ENCODE results near the gene GATAD2A. TPM values are rescaled to one million over a fixed set of nuclear protein-coding genes. Genes with fewer than 3 reads are reported as not detected.

Gene GATAD2A
- total RNA-seq, 2 experiments from 2014 or later, result 123 to 139 TPM

DNA sequence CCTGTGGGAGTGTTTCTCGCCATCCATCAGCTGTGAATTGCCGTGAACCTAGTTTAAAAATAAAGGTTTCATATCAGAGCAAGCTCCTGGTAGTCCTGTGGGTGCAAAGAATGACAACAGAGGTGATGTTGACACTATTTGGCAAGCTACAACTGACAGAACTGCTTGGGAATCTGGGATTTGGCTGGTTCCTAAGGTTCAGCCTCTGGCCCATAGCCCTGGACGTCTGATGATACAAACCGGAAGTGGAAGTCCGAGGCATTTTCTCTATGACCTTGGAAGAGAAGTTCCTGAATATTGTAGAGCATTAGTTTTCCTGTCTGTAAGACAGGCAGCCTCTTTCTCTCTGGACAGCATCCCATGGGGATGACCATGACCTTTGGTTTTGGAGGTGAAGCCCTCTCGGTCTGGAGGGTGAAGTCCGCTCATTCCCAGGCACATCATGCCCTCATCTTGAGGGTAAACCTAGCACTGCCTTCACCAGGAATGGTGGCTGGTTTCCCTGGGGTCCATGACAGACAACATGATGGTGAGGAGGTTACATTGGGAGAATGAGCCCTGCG is 29.1 kb downstream of the GATAD2A start:
- Mint-ChIP-seq H3K27ac (no peak overlapping the region), H3K9me3 (ENCODE audit: low read depth) (no peaks in the 10 kb centered on the region), H3K4me3 (no peak overlapping the region), H3K27me3 (no peaks in the 10 kb centered on the region), H3K36me3 (ENCODE audit: low read depth) (peaks cover 17% of the 10 kb centered on the region), H3K4me1 (peaks cover 52% of the 10 kb centered on the region)
- no peak for DNase-seq
- ChIA-PET POLR2A (no interaction called here), CTCF (interaction anchor here (0.6 kb wide), 1 partner anchor 82 kb away, joined by 5 read pairs; no protein-coding TSS in a partner anchor)
- intact Hi-C loops (cut with DNase I, micrococcal nuclease), result no loop called here
- ATAC-seq, result no peak

DNA sequence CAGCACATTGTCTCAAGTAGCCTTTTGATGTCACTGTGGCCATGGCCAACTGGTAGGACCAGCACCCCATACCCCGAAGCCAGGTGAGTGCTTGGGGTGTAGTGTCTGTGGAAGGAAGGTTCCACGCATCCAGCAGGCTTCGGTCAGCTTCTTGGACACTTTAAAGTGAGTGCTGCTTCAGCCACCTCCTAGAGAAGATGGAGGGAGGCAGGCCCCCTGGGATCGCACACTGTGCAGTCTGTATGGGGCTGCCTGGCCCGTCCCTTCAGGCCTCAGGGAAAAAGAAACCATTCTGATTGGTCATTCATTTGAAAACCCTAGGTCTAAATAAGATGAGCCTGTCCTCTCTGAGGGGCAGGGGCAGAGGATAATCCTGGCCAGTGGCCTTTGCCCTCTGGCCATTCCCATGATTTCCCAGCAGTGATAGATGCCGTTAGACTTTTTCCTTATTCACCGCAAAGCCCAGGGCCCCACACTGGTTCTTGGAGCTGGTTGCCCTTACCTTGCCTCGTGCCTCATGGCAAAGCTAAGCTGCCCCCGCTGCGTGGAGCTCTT is 30.7 kb downstream of the GATAD2A start:
- intact Hi-C loops (cut with DNase I, micrococcal nuclease), result no loop called here
- ChIA-PET CTCF (no interaction called here), POLR2A (no interaction called here)
- ATAC-seq, result no peak
- Mint-ChIP-seq H3K27me3 (no peaks in the 10 kb centered on the region), H3K27ac (no peak overlapping the region), H3K36me3 (ENCODE audit: low read depth) (peaks cover 17% of the 10 kb centered on the region), H3K4me1 (peaks cover 42% of the 10 kb centered on the region), H3K9me3 (ENCODE audit: low read depth) (no peaks in the 10 kb centered on the region), H3K4me3 (no peak overlapping the region)
- no peak for DNase-seq

DNA sequence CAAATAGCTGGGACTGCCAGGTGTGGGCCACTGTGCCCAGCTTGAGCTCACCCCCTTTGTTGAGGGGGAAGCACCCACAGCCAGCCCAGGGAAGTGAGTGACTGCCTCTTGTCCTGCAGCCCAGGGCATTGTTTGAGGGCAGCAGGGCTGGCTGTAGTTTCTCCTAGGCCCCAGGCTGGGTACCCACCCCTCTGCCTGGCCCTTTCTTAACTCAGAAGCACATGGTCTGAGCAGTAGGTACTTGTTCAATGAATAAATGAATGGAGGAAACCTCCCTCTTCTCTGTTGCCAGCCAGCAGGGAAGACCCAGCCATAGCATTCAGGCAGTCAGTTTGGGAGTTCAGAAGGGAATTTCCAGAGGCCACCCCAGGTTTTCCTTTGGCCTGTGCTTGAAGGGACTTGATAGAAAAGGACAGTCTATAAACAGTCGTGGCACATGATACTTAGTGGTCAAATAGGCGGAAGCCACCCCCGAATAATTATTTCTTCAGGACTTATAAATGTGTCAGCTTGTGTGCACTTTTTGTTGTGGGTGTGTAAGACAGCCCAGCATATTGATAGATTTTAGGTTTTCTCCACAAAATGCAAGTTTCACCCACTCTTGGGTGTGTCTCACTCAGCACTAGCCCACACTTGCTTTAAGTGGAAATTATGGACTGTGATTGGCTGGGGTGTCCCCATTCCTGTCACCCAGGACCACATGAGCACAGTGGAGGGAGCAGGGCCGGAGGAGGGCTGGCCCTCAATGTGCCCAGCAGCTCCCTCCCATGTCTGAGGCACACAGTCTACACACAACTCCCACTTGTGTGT is 33.1 kb downstream of the GATAD2A start:
- ChIA-PET CTCF (interaction anchor here (0.6 kb wide), 1 partner anchor 441 kb away, joined by 3 read pairs; no protein-coding TSS in a partner anchor), POLR2A (no interaction called here)
- DNase-seq (no peak), ATAC-seq (no peak)
- peak overlapping the region; percentile 42 for H3K27ac Mint-ChIP-seq
- intact Hi-C loops (cut with DNase I, micrococcal nuclease), result no loop called here
- H3K36me3 Mint-ChIP-seq (ENCODE audit: low read depth), result peaks cover 21% of the 10 kb centered on the region
- peaks cover 38% of the 10 kb centered on the region for H3K4me1 Mint-ChIP-seq
- H3K4me3 Mint-ChIP-seq, result no peak overlapping the region
- H3K9me3 Mint-ChIP-seq (ENCODE audit: low read depth), result no peaks in the 10 kb centered on the region
- no peaks in the 10 kb centered on the region for H3K27me3 Mint-ChIP-seq

DNA sequence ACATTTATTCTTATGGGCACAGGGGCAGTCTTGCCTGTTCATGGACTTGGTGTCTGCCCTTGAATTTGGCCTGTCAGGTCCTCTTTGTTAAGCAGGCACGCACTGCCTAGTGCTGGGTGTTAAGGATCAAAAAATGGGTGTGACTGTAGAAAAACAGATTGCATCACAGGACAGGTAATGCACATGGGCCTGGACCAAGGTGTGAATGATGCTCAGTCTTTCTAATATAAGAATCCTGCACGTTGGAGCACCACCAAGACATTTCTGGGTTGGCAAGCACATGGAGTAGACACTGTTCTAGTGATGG is 33.7 kb downstream of the GATAD2A start:
- CTCF ChIA-PET, result no interaction called here
- Mint-ChIP-seq H3K4me1 (peaks cover 41% of the 10 kb centered on the region), H3K27me3 (no peaks in the 10 kb centered on the region), H3K27ac (peak overlapping the region; percentile 40), H3K4me3 (no peak overlapping the region), H3K9me3 (ENCODE audit: low read depth) (no peaks in the 10 kb centered on the region), H3K36me3 (ENCODE audit: low read depth) (peaks cover 27% of the 10 kb centered on the region)
- intact Hi-C loops (cut with DNase I, micrococcal nuclease), result no loop called here
- ATAC-seq, result no peak
- no peak for DNase-seq
- POLR2A ChIA-PET, result no interaction called here

DNA sequence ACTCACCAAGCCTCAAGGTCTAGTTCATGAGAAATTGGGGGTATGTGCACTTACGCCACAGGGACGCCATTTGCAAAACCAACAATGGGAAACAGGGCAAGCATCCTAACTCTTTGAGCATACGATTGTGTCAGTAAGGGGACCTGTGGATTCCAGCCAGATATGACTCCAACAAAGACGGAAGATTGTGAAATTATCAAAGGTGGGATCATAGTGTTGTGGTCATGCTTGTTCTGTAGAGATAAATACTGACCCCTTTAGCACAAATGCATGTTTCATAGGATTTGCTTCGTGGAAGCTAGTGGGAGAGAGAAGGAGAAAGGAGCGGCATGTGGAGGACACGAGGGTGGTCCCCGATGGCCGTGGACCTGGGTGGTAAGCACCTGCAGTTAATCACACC is 37.8 kb downstream of the GATAD2A start:
- Mint-ChIP-seq H3K4me3 (no peak overlapping the region), H3K4me1 (peaks cover 69% of the 10 kb centered on the region), H3K27ac (peak overlapping the region; percentile 44), H3K9me3 (ENCODE audit: low read depth) (no peaks in the 10 kb centered on the region), H3K27me3 (no peaks in the 10 kb centered on the region), H3K36me3 (ENCODE audit: low read depth) (peaks cover 30% of the 10 kb centered on the region)
- POLR2A ChIA-PET, result interaction anchor here (0.6 kb wide), 1 partner anchor 218 kb away, joined by 4 read pairs; no protein-coding TSS in a partner anchor
- CTCF ChIA-PET, result interaction anchor here (0.6 to 1.0 kb wide), 3 partner anchors 8 to 269 kb away, joined by 3 read pairs; no protein-coding TSS in a partner anchor
- intact Hi-C loops (cut with DNase I, micrococcal nuclease), result no loop called here
- ATAC-seq (no peak), DNase-seq (no peak)

- Mint-ChIP-seq H3K4me1 (peaks cover 73% of the 10 kb centered on the region), H3K36me3 (ENCODE audit: low read depth) (peaks cover 30% of the 10 kb centered on the region), H3K9me3 (ENCODE audit: low read depth) (no peaks in the 10 kb centered on the region), H3K27ac (peak overlapping the region; percentile 85), H3K27me3 (no peaks in the 10 kb centered on the region), H3K4me3 (peak overlapping the region; percentile 7)
- intact Hi-C loops (cut with DNase I, micrococcal nuclease), result loop anchor here (1.0 to 2.0 kb wide), 4 partner anchors 17 to 37 kb away; no protein-coding TSS in a partner anchor
- ATAC-seq (peak; percentile 72), DNase-seq (peak; percentile 66)
- CTCF ChIA-PET, result interaction anchor here (0.6 to 1.0 kb wide), 3 partner anchors 17 to 270 kb away, joined by 3 read pairs; no protein-coding TSS in a partner anchor
- POLR2A ChIA-PET, result no interaction called here
These were observed 38.6 kb downstream of the GATAD2A start for GRCh38 chr19:19443902-19444680.

DNA sequence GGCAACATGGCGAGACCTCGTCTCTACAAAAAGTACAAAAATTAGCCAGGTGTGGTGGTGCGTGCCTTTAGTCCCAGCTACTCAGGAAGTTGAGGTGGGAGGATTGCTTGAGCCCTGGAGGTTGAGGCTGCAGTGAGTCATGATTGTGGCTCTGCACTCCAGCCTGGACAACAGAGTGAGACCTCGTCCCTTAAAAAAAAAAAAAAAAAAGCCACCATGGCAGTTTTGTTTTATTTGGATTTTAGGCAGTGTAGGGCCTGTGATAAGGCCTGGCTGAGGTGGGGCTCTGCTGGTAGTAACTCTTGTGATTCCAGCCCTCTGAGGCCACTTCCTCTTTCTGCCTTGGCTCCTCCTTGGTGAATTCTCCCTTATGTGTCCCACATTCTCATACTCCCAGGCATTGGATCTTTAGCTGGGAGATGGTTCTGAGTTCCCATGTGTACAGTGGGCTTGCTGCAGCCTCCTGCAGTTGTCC is 39.2 kb downstream of the GATAD2A start:
- Mint-ChIP-seq H3K9me3 (ENCODE audit: low read depth) (no peaks in the 10 kb centered on the region), H3K4me1 (peaks cover 73% of the 10 kb centered on the region), H3K27ac (peak overlapping the region; percentile 85), H3K36me3 (ENCODE audit: low read depth) (peaks cover 30% of the 10 kb centered on the region), H3K4me3 (peak overlapping the region; percentile 7), H3K27me3 (no peaks in the 10 kb centered on the region)
- POLR2A ChIA-PET, result no interaction called here
- CTCF ChIA-PET, result no interaction called here
- intact Hi-C loops (cut with DNase I, micrococcal nuclease), result loop anchor here (1.0 to 2.0 kb wide), 4 partner anchors 18 to 38 kb away; no protein-coding TSS in a partner anchor
- peak; percentile 29 for DNase-seq
- ATAC-seq, result peak; percentile 10

- H3K4me3 Mint-ChIP-seq, result no peak overlapping the region
- no peaks in the 10 kb centered on the region for H3K9me3 Mint-ChIP-seq (ENCODE audit: low read depth)
- intact Hi-C loops (cut with DNase I, micrococcal nuclease), result loop anchor here (2.0 kb wide), 3 partner anchors 18 to 38 kb away; no protein-coding TSS in a partner anchor
- peaks cover 74% of the 10 kb centered on the region for H3K4me1 Mint-ChIP-seq
- no peak for ATAC-seq
- H3K27me3 Mint-ChIP-seq, result no peaks in the 10 kb centered on the region
- DNase-seq, result no peak
- H3K36me3 Mint-ChIP-seq (ENCODE audit: low read depth), result peaks cover 27% of the 10 kb centered on the region
- ChIA-PET CTCF (no interaction called here), POLR2A (no interaction called here)
- peak overlapping the region; percentile 74 for H3K27ac Mint-ChIP-seq
These were observed 39.8 kb downstream of the GATAD2A start for GRCh38 chr19:19445288-19445687.

DNA sequence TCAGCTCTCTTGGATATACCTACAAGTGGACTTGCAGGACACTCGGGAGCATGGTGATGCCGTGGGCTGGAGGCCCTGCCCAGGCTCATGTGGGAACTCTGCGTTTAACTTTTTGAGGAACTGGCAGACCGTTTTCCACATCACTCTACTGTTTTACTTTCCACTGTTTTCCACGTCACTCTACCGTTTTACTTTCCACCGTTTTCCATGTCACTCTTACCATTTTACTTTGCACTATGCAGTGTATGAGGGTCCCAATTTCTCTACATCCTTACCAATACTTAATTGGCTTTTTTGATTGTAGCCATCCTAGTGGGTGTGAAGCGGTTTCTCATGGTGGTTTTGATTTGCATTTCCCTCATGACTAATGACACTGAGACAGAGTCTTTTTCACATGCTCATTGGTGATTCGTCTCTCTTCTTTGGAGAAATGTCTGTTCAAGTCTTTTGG is 40.5 kb downstream of the GATAD2A start:
- intact Hi-C loops (cut with DNase I, micrococcal nuclease), result loop anchor here (1.0 to 2.0 kb wide), 7 partner anchors 13 to 39 kb away; no protein-coding TSS in a partner anchor

DNA sequence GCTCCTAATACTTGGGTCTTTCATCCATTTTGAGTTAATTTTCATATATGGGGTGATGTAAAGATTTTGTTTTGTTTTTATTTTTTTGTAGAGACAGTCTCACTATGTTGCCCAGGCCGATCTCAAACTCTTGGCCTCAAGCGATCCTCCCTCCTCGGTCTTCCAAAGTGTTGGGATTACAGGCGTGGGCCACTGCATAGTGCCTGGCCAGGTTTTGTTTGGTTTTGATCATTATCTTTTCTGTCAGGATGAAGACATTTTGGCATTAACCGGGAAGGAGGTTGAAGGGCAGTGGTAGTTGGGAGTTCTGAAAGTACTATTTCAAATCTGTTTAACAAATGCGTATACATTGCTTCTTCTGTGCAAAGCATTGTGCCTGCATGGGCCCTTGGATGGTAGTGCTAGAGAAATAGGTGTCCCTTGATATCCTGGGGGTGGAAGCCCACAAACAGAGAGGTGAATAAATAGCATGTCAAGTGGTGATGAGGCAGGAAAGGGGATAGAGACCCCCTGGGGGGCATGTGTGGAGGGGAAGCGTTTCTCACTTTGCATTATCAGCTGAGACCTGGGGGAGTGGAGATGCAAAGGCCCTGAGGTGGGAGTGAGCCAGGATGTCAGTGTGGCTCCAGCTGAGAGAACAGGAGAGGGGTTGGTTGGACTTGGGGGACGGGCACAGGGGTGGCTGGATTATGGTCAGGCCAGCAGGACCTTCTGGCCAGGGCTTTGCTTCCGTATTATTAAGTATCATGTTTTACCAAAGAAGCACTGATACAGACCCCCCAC is 41.4 kb downstream of the GATAD2A start:
- Mint-ChIP-seq H3K4me1 (peaks cover 84% of the 10 kb centered on the region), H3K27me3 (no peaks in the 10 kb centered on the region), H3K4me3 (no peak overlapping the region), H3K27ac (peak overlapping the region; percentile 91), H3K36me3 (ENCODE audit: low read depth) (peaks cover 27% of the 10 kb centered on the region), H3K9me3 (ENCODE audit: low read depth) (no peaks in the 10 kb centered on the region)
- CTCF ChIA-PET, result interaction anchor here (1.1 kb wide), 1 partner anchor 43 kb away, joined by 6 read pairs; no protein-coding TSS in a partner anchor
- POLR2A ChIA-PET, result no interaction called here
- no peak for DNase-seq
- intact Hi-C loops (cut with DNase I, micrococcal nuclease), result loop anchor here (1.0 to 2.0 kb wide), 4 partner anchors 12 to 28 kb away; no protein-coding TSS in a partner anchor
- ATAC-seq, result no peak

More for the DNA sequence above, 40.5 kb downstream of the GATAD2A start:
- Mint-ChIP-seq H3K4me3 (peak overlapping the region; percentile 15), H3K27ac (peak overlapping the region; percentile 91), H3K27me3 (no peaks in the 10 kb centered on the region), H3K4me1 (peaks cover 76% of the 10 kb centered on the region), H3K9me3 (ENCODE audit: low read depth) (no peaks in the 10 kb centered on the region), H3K36me3 (ENCODE audit: low read depth) (peaks cover 27% of the 10 kb centered on the region)
- peak; percentile 50 for DNase-seq
- ChIA-PET POLR2A (no interaction called here), CTCF (no interaction called here)
- peak; percentile 62 for ATAC-seq

Data from activated CD4-positive, alpha-beta T cell treated with anti-CD3 and anti-CD28 coated beads for 36 hours (primary cell).